IPS-18a (cell line): Measurements from ENCODE around the gene C1orf52.

ENCODE experiments used
- H3K27ac ChIP-seq: one replicate; pipeline ENCODE4 v1.5.1; 2013; ENCODE audit warnings: low read length
- H3K27me3 ChIP-seq: one replicate; pipeline ENCODE4 v1.6.1; 2013; ENCODE audit warnings: mild to moderate bottlenecking, low read length; ENCODE audit not compliant: control insufficient read depth, insufficient read depth
- H3K36me3 ChIP-seq: one replicate; pipeline ENCODE4 v1.6.1; 2013; ENCODE audit warnings: low read depth, low read length; ENCODE audit not compliant: control insufficient read depth
- H3K4me1 ChIP-seq: one replicate; pipeline ENCODE4 v1.6.1; 2013; ENCODE audit warnings: low read depth, low read length; ENCODE audit not compliant: control insufficient read depth
- H3K4me3 ChIP-seq: one replicate; pipeline ENCODE4 v1.5.1; 2013; ENCODE audit warnings: low read length
- H3K9ac ChIP-seq: one replicate; pipeline ENCODE4 v1.6.1; 2013; ENCODE audit warnings: mild to moderate bottlenecking, low read length, moderate library complexity
- H3K9me3 ChIP-seq: one replicate; pipeline ENCODE4 v1.6.1; 2013; ENCODE audit warnings: low read depth, low read length; ENCODE audit not compliant: control insufficient read depth

C1orf52 gene

GRCh38 chr1:85201340-85202091 is 57.9 kb downstream of the C1orf52 start:
- H3K4me3 ChIP-seq: peak overlapping the region; percentile 89
- H3K9ac ChIP-seq: peak overlapping the region; percentile 83
- peaks cover 20% of the 10 kb centered on the region for H3K4me1 ChIP-seq
- peak overlapping the region; percentile 67 for H3K27ac ChIP-seq
- H3K9me3 ChIP-seq: no peaks in the 10 kb centered on the region
- H3K27me3 ChIP-seq: peaks cover 15% of the 10 kb centered on the region
- H3K36me3 ChIP-seq: no peaks in the 10 kb centered on the region

GRCh38 chr1:85200463-85201339 is 58.8 kb downstream of the C1orf52 start, which contains the start of gene SYDE2:
Gene SYDE2, minus strand, starts transcription at chr1:85201016. Its CDS starts 20 bp downstream, at chr1:85200996.
- Histone ChIP-seq H3K4me3 (peak within 1 kb of the TSS; percentile 89), H3K4me1 (peaks cover 20% of the 10 kb centered on the region), H3K27me3 (peaks cover 15% of the 10 kb centered on the region)

More at GRCh38 chr1:85200463-85201339, 58.8 kb downstream of the C1orf52 start, which contains the start of gene SYDE2:
- Histone ChIP-seq H3K36me3 (no peaks in the 10 kb centered on the region), H3K9me3 (no peaks in the 10 kb centered on the region), H3K27ac (peak within 1 kb of the TSS; percentile 67), H3K9ac (peak within 1 kb of the TSS; percentile 83)
